ENCODE results near the gene HSPA12B.
A peak's percentile ranks its signal among the peaks of the same experiment; 100 is the strongest.

Gene HSPA12B

GRCh38 chr20:3702611-3703391 lies 29.7 kb upstream of the HSPA12B start:
- no peak for DNase-seq (ENCODE audit: low read depth, low spot score)

- no peak for DNase-seq (ENCODE audit: low read depth, low spot score)
Measured at GRCh38 chr20:3704087-3704486, 28.4 kb upstream of the HSPA12B start.

GRCh38 chr20:3705491-3705969 lies 27.0 kb upstream of the HSPA12B start:
- no peak for DNase-seq (ENCODE audit: low read depth, low spot score)

- no peak for DNase-seq (ENCODE audit: low read depth, low spot score)
Measured at GRCh38 chr20:3705970-3706739, 26.3 kb upstream of the HSPA12B start.

GRCh38 chr20:3706774-3707507 lies 25.5 kb upstream of the HSPA12B start:
- peak; percentile 66 for DNase-seq (ENCODE audit: low read depth, low spot score)

- DNase-seq (ENCODE audit: low read depth, low spot score) = no peak
Measured at GRCh38 chr20:3707508-3707899, 25.0 kb upstream of the HSPA12B start.

GRCh38 chr20:3710011-3710466 lies 22.4 kb upstream of the HSPA12B start:
- no peak for DNase-seq (ENCODE audit: low read depth, low spot score)

- DNase-seq (ENCODE audit: low read depth, low spot score) = peak; percentile 79
Measured at GRCh38 chr20:3710703-3711483, 21.6 kb upstream of the HSPA12B start.

GRCh38 chr20:3711484-3711941 lies 21.0 kb upstream of the HSPA12B start:
- no peak for DNase-seq (ENCODE audit: low read depth, low spot score)

GRCh38 chr20:3712279-3712873 lies 20.1 kb upstream of the HSPA12B start, which contains the start of gene SIGLEC1:
Gene SIGLEC1, minus strand, starts transcription at chr20:3712600. Its CDS starts 5,472 bp downstream, at chr20:3707128.
- DNase-seq (ENCODE audit: low read depth, low spot score) = no peak

- no peak for DNase-seq (ENCODE audit: low read depth, low spot score)
Measured at GRCh38 chr20:3714092-3714491, 18.4 kb upstream of the HSPA12B start.

GRCh38 chr20:3716195-3716834 lies 16.2 kb upstream of the HSPA12B start:
- peak; percentile 65 for DNase-seq (ENCODE audit: low read depth, low spot score)

- DNase-seq (ENCODE audit: low read depth, low spot score) = no peak
Measured at GRCh38 chr20:3719046-3719445, 13.4 kb upstream of the HSPA12B start.

GRCh38 chr20:3720068-3720467 lies 12.4 kb upstream of the HSPA12B start:
- DNase-seq (ENCODE audit: low read depth, low spot score) = no peak

- no peak for DNase-seq (ENCODE audit: low read depth, low spot score)
Measured at GRCh38 chr20:3720626-3721025, 11.9 kb upstream of the HSPA12B start.

GRCh38 chr20:3721912-3722311 lies 10.6 kb upstream of the HSPA12B start:
- no peak for DNase-seq (ENCODE audit: low read depth, low spot score)

- no peak for DNase-seq (ENCODE audit: low read depth, low spot score)
Measured at GRCh38 chr20:3723284-3723683, 9.2 kb upstream of the HSPA12B start.

GRCh38 chr20:3724356-3724755 lies 8.1 kb upstream of the HSPA12B start:
- no peak for DNase-seq (ENCODE audit: low read depth, low spot score)

- peak; percentile 45 for DNase-seq (ENCODE audit: low read depth, low spot score)
Measured at GRCh38 chr20:3727401-3728021, 5.0 kb upstream of the HSPA12B start.

GRCh38 chr20:3728354-3728753 lies 4.1 kb upstream of the HSPA12B start:
- DNase-seq (ENCODE audit: low read depth, low spot score) = no peak

Measured in astrocyte of the hippocampus (primary cell).